ENCODE data around the gene AGTRAP.

DNA sequence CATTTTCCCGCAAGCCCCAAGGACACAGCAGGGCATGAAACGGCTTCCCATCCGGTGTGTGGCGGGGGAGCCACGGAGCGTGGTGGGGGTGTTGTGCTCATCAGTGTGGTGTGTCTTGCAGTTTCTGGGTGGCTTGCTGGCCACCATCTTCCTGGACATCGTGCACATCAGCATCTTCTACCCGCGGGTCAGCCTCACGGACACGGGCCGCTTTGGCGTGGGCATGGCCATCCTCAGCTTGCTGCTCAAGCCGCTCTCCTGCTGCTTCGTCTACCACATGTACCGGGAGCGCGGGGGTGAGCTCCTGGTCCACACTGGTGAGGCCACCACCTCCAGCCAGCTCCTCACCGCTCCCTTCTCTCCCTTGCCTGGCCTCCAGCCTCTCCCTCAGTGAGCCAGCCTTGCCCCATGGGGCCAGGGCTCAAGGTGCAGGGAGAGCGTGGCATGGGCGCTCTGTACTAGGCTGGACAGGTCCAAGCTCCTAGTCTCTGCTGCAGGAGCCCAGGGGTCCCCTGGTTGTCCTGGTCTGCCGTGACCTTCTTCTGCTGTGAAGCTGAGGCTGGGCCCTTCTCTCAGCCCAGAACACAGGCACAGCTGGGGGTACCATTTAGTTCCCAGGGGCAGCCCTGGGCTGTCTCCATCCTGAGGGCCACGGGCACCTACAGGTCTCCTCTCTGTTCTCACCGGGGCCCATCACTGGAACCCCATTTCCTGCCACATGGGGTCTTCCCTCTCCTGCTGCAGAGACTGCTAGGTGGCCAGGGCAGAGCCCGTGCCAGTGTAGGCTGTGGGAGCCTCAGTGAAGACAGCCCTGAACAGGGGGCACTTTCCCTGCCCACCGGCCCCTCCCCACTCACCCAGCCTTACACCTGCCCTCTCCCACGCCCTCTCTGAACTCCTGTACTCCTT, 12.6 kb downstream of the AGTRAP start:
- TF ChIP-seq, protein P1, sequence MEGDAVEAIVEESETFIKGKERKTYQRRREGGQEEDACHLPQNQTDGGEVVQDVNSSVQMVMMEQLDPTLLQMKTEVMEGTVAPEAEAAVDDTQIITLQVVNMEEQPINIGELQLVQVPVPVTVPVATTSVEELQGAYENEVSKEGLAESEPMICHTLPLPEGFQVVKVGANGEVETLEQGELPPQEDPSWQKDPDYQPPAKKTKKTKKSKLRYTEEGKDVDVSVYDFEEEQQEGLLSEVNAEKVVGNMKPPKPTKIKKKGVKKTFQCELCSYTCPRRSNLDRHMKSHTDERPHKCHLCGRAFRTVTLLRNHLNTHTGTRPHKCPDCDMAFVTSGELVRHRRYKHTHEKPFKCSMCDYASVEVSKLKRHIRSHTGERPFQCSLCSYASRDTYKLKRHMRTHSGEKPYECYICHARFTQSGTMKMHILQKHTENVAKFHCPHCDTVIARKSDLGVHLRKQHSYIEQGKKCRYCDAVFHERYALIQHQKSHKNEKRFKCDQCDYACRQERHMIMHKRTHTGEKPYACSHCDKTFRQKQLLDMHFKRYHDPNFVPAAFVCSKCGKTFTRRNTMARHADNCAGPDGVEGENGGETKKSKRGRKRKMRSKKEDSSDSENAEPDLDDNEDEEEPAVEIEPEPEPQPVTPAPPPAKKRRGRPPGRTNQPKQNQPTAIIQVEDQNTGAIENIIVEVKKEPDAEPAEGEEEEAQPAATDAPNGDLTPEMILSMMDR (IDR thresholded peaks at IDR 0.05) = no peak
- TF ChIP-seq, protein P2, sequence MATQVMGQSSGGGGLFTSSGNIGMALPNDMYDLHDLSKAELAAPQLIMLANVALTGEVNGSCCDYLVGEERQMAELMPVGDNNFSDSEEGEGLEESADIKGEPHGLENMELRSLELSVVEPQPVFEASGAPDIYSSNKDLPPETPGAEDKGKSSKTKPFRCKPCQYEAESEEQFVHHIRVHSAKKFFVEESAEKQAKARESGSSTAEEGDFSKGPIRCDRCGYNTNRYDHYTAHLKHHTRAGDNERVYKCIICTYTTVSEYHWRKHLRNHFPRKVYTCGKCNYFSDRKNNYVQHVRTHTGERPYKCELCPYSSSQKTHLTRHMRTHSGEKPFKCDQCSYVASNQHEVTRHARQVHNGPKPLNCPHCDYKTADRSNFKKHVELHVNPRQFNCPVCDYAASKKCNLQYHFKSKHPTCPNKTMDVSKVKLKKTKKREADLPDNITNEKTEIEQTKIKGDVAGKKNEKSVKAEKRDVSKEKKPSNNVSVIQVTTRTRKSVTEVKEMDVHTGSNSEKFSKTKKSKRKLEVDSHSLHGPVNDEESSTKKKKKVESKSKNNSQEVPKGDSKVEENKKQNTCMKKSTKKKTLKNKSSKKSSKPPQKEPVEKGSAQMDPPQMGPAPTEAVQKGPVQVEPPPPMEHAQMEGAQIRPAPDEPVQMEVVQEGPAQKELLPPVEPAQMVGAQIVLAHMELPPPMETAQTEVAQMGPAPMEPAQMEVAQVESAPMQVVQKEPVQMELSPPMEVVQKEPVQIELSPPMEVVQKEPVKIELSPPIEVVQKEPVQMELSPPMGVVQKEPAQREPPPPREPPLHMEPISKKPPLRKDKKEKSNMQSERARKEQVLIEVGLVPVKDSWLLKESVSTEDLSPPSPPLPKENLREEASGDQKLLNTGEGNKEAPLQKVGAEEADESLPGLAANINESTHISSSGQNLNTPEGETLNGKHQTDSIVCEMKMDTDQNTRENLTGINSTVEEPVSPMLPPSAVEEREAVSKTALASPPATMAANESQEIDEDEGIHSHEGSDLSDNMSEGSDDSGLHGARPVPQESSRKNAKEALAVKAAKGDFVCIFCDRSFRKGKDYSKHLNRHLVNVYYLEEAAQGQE (IDR thresholded peaks at IDR 0.05; ENCODE audit: insufficient read depth in 1 of 2, low read depth in 2 of 2, low read length in 1 of 2) = no peak
- TF ChIP-seq TCF7L2 (IDR thresholded peaks at IDR 0.05; ENCODE audit: low read depth, low read length) = no peak

Measured in Panc1 (cell line).